Melanocyte of skin (primary cell): Measurements from ENCODE around the gene CCDC3. TPM values are rescaled to one million over a fixed set of nuclear protein-coding genes. Genes with fewer than 3 reads are reported as not detected.

Experiments
- small RNA-seq, 2 donors: library from RNA; depleted of rRNA; stranded (forward); fragments of <200 nt; gene quantifications; one replicate each; pipeline ENCODE3, GENCODE V24; 2012
- total RNA-seq, 2 donors: library from RNA; depleted of rRNA; stranded (reverse); fragments of >200 nt; gene quantifications; 2 replicates each; pipeline ENCODE4 v1.2.3, GENCODE V29; 2012

Gene CCDC3
- total RNA-seq: not detected

DNA sequence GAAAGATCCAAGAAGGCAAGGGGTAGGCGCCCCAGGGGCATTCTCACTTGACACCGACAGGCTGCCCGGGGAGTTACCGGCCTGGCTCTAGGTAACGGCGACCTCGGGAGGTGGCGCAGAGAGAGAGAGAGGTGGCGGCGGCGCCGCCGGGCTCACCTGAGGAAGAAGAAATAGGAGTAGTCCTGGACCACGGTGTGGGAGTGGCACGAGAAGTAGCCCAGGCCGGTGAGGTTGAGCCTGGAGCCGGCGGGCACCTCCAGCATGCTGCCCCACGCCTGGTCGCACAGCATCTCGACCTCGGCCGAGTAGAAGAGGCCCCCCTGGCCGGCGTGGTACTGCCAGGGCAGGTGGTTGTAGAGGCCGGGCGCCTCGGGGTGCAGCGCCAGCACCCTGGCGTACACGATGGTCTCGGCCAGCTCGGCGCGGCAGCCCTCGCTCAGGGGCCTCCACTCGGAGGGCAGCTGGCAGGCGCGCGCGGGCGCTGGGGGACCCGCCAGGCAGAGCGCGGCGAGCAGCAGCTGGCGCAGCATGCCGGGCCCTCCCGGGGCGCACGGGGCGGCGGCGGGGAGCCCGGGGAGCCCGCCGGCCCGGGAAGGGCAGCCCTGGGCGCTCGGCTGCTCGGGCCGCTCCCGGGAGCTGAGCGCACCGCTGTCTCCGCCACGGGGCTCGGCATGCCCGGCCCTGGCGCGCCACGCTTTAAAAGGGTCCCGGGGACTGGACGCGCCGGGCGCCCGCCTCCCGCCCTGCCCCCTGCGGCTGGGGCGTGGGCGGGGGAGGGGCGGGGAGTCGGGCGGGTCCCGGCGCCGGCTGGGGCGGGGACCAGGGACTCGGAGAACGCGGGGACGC is at the start of gene CCDC3:
CCDC3 (minus strand) TSS at position 673 of the 846 bp plus-strand sequence; CDS start at position 530, 143 bp downstream.

Small RNAs within 50 kb of the gene (small RNA-seq; reads per million reads assigned to genes)
- gene RNA5SP300: 0 reads per million in 2 donors

Other genes with a start within 250 kb of the CCDC3 start
- gene OPTN, start 98.5 kb upstream of the CCDC3 start, total RNA-seq: 10 to 100 TPM; 60.9 to 90.2 TPM
- 10 to 100 TPM in 1 of 2 donors, 1 to 10 TPM in 1; 4.8 to 21.3 TPM for gene MCM10, start 159.8 kb upstream of the CCDC3 start, total RNA-seq
- not detected for gene UCMA, start 232.7 kb upstream of the CCDC3 start, total RNA-seq